WTC11 (cell line): ENCODE measurements around the gene MAB21L3. TPM values are rescaled to one million over a fixed set of nuclear protein-coding genes. Genes with fewer than 3 reads are reported as not detected.

Experiments used
- ATAC-seq: fragments of 200-7000 bp; cut with Tn5 transposase; 2 replicates; pipeline ENCODE4 v1.10.0; 2021; ENCODE audit warnings: mild to moderate bottlenecking, moderate library complexity
- CTCF ChIA-PET: fragments of 300-600 bp; sonication (Branson Sonifier 250); formaldehyde crosslinking; loops from one replicate; lab custom pipeline; 2021; ENCODE audit warnings: antibody characterized with exemption; lab: Charles Lee
- POLR2A ChIA-PET: fragments of 350-600 bp; sonication (Branson Sonifier 250); formaldehyde crosslinking; loops from one replicate; lab custom pipeline; 2021; ENCODE audit warnings: antibody characterized with exemption; lab: Charles Lee
- DNase-seq: peaks from one replicate; pipeline ENCODE4 v3.0.0; 2021; ENCODE audit warnings: low spot score
- H3K27ac Mint-ChIP-seq: 2 replicates; pipeline ENCODE4 v1.8.0; 2021; ENCODE audit warnings: mixed read lengths
- H3K27me3 Mint-ChIP-seq: 2 replicates; pipeline ENCODE4 v1.8.0; 2021; ENCODE audit warnings: low read depth, mild to moderate bottlenecking, moderate library complexity, mixed read lengths
- H3K36me3 Mint-ChIP-seq: 2 replicates; pipeline ENCODE4 v1.8.0; 2021; ENCODE audit warnings: mixed read lengths
- H3K4me1 Mint-ChIP-seq: 2 replicates; pipeline ENCODE4 v1.8.0; 2022; ENCODE audit warnings: mixed read lengths
- H3K4me3 Mint-ChIP-seq: 2 replicates; pipeline ENCODE4 v1.8.0; 2021; ENCODE audit warnings: mild to moderate bottlenecking, moderate library complexity, mixed read lengths
- H3K9me3 Mint-ChIP-seq: 2 replicates; pipeline ENCODE4 v1.8.0; 2021; ENCODE audit warnings: mixed read lengths
- CREM ChIP-seq: sonication (generic); formaldehyde crosslinking; IDR thresholded peaks from 2 replicates; pipeline ENCODE4 v1.8.1; 2022; ENCODE audit warnings: mild to moderate bottlenecking, missing genetic modification reagents, moderate library complexity
- E2F5 ChIP-seq: sonication (generic); formaldehyde crosslinking; IDR thresholded peaks from 2 replicates; pipeline ENCODE4 v1.8.1; 2022; ENCODE audit warnings: mild to moderate bottlenecking, moderate library complexity, missing genetic modification reagents
- ESRRA ChIP-seq: sonication (generic); formaldehyde crosslinking; IDR thresholded peaks from 2 replicates; pipeline ENCODE4 v1.8.1; 2022; ENCODE audit warnings: mild to moderate bottlenecking, missing genetic modification reagents, borderline replicate concordance
- FOXJ3 ChIP-seq: sonication (generic); formaldehyde crosslinking; IDR thresholded peaks from 2 replicates; pipeline ENCODE4 v1.9.0; 2021; ENCODE audit warnings: missing genetic modification reagents, mild to moderate bottlenecking, borderline replicate concordance
- FOXK1 ChIP-seq: sonication (generic); formaldehyde crosslinking; IDR thresholded peaks from 2 replicates; pipeline ENCODE4 v1.8.0; 2022; ENCODE audit warnings: mild to moderate bottlenecking, moderate library complexity, missing genetic modification reagents
- KAT7 ChIP-seq: sonication (generic); formaldehyde crosslinking; IDR thresholded peaks from 2 replicates; pipeline ENCODE4 v1.8.1; 2023; ENCODE audit warnings: missing genetic modification reagents, mild to moderate bottlenecking, borderline replicate concordance
- MYBL2 ChIP-seq: sonication (generic); formaldehyde crosslinking; IDR thresholded peaks from 2 replicates; pipeline ENCODE4 v1.8.1; 2023; ENCODE audit warnings: mild to moderate bottlenecking, moderate library complexity, missing genetic modification reagents
- NR1H2 ChIP-seq: sonication (generic); formaldehyde crosslinking; IDR thresholded peaks from 2 replicates; pipeline ENCODE4 v1.9.0; 2021; ENCODE audit warnings: mild to moderate bottlenecking, moderate library complexity, missing genetic modification reagents
- NR3C1 ChIP-seq: sonication (generic); formaldehyde crosslinking; conservative IDR thresholded peaks from 2 replicates; pipeline ENCODE4 v1.8.1; 2023; ENCODE audit warnings: low read depth, mild to moderate bottlenecking, missing genetic modification reagents
- OVOL2 ChIP-seq: fragments of 250-450 bp; sonication (Bioruptor Pico); IDR thresholded peaks from 2 replicates; pipeline ENCODE4 v1.9.0; 2021; ENCODE audit warnings: mild to moderate bottlenecking, borderline replicate concordance
- SOX15 ChIP-seq: fragments of 250-450 bp; sonication (Bioruptor Pico); IDR thresholded peaks from 2 replicates; pipeline ENCODE4 v1.9.0; 2021; ENCODE audit warnings: mild to moderate bottlenecking
- STAT6 ChIP-seq: sonication (generic); formaldehyde crosslinking; conservative IDR thresholded peaks from 2 replicates; pipeline ENCODE4 v1.8.1; 2023; ENCODE audit warnings: mild to moderate bottlenecking, low read depth, missing genetic modification reagents, moderate library complexity
- TP53 ChIP-seq: sonication (generic); formaldehyde crosslinking; IDR thresholded peaks from 2 replicates; pipeline ENCODE4 v1.8.1; 2023; ENCODE audit warnings: mild to moderate bottlenecking, missing genetic modification reagents
- ZNF532 ChIP-seq: fragments of 250-450 bp; sonication (Bioruptor Pico); IDR thresholded peaks from 2 replicates; pipeline ENCODE4 v1.9.0; 2021; ENCODE audit warnings: mild to moderate bottlenecking, borderline replicate concordance
- total RNA-seq: library from RNA; stranded (reverse); gene quantifications from 3 replicates; pipeline ENCODE4 v1.2.3, GENCODE V29; 2021
- TF ChIP-seq, protein P1 (sequence below): sonication (generic); formaldehyde crosslinking; IDR thresholded peaks from 2 replicates; pipeline ENCODE4 v1.8.0; 2022; ENCODE audit warnings: missing genetic modification reagents
- TF ChIP-seq, protein P2 (sequence below): sonication (generic); formaldehyde crosslinking; IDR thresholded peaks from 2 replicates; pipeline ENCODE4 v1.8.0; 2022; ENCODE audit warnings: mild to moderate bottlenecking, missing genetic modification reagents
- TF ChIP-seq, protein P3 (sequence below): fragments of 250-450 bp; sonication (Bioruptor Pico); IDR thresholded peaks from 2 replicates; pipeline ENCODE4 v1.9.0; 2021; ENCODE audit warnings: mild to moderate bottlenecking
- TF ChIP-seq, protein P4 (sequence below): sonication (generic); formaldehyde crosslinking; IDR thresholded peaks from 2 replicates; pipeline ENCODE4 v1.8.1; 2023; ENCODE audit warnings: mild to moderate bottlenecking, missing genetic modification reagents

The MAB21L3 gene
- total RNA-seq, 1 experiment from 2014 or later, result not detected

DNA sequence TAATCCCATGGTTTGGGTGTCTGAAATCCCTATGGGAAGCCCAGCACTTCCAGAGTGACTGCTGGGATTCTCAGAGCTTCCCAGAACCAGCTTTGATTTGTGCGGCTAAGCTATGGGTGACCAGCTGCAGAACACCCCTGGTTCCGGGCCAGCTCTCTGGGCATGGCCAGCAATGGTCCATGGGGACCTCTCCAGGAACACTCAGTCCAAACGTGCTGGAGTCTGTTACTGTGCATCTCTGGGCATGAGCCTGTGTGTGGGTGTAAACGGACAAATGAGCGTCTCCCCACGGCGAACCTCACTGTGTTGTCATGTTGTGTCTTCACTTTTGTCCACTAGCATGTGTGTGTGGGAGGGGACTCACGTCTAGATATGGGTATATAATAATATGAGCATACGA lies 54.4 kb downstream of the MAB21L3 start (continued):
- TF ChIP-seq TP53 (no peak), CREM (no peak), FOXJ3 (CRISPR knock-in tag) (no peak), E2F5 (CRISPR knock-in tag) (no peak), KAT7 (CRISPR knock-in tag) (no peak), NR3C1 (CRISPR knock-in tag) (no peak), ESRRA (CRISPR knock-in tag) (no peak), FOXK1 (CRISPR knock-in tag) (no peak)
- TF ChIP-seq, protein P1, sequence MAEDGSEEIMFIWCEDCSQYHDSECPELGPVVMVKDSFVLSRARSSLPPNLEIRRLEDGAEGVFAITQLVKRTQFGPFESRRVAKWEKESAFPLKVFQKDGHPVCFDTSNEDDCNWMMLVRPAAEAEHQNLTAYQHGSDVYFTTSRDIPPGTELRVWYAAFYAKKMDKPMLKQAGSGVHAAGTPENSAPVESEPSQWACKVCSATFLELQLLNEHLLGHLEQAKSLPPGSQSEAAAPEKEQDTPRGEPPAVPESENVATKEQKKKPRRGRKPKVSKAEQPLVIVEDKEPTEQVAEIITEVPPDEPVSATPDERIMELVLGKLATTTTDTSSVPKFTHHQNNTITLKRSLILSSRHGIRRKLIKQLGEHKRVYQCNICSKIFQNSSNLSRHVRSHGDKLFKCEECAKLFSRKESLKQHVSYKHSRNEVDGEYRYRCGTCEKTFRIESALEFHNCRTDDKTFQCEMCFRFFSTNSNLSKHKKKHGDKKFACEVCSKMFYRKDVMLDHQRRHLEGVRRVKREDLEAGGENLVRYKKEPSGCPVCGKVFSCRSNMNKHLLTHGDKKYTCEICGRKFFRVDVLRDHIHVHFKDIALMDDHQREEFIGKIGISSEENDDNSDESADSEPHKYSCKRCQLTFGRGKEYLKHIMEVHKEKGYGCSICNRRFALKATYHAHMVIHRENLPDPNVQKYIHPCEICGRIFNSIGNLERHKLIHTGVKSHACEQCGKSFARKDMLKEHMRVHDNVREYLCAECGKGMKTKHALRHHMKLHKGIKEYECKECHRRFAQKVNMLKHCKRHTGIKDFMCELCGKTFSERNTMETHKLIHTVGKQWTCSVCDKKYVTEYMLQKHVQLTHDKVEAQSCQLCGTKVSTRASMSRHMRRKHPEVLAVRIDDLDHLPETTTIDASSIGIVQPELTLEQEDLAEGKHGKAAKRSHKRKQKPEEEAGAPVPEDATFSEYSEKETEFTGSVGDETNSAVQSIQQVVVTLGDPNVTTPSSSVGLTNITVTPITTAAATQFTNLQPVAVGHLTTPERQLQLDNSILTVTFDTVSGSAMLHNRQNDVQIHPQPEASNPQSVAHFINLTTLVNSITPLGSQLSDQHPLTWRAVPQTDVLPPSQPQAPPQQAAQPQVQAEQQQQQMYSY (CRISPR knock-in tag), result no peak
- TF ChIP-seq, protein P2, sequence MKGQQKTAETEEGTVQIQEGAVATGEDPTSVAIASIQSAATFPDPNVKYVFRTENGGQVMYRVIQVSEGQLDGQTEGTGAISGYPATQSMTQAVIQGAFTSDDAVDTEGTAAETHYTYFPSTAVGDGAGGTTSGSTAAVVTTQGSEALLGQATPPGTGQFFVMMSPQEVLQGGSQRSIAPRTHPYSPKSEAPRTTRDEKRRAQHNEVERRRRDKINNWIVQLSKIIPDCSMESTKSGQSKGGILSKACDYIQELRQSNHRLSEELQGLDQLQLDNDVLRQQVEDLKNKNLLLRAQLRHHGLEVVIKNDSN (CRISPR knock-in tag), result no peak

DNA sequence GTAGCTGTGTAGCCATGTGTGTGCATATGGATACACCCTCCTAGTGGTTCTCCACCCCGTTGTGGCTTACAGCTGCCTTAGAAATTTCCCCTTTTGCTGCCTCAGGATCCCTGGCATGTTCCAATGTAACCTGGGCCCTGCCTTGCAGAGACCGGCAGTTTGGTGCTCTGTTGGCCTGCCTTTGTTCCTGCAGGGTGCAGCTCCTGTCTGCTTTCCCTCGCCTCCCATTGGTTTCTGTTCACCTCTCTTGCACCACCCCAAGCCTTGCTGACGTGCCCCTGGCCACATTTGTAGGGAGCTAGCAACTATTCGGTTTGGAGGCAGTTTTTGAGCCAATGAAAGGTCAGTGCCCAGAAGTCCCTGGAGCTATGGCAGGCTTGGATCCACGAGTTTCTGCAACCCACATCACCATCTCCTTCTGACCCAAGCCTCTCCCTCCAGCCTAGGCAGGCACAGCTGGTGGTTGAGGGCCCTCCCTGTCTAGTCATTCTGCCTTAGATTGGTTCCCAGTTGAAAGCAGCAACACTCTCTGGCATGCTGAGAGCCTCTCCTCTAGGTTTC lies 54.9 kb downstream of the MAB21L3 start:
- no peaks in the 10 kb centered on the region; the same call in 1 of the 2 replicates for H3K9me3 Mint-ChIP-seq
- no peak for DNase-seq
- peaks cover 24% of the 10 kb centered on the region for H3K4me1 Mint-ChIP-seq
- no peak overlapping the region for H3K27ac Mint-ChIP-seq
- no peak for ATAC-seq
- POLR2A ChIA-PET, result interaction anchor here (1.3 kb wide), 1 partner anchor 12 kb away, joined by 3 read pairs; no protein-coding TSS in a partner anchor
- H3K4me3 Mint-ChIP-seq, result no peak overlapping the region
- peaks cover 28% of the 10 kb centered on the region for H3K27me3 Mint-ChIP-seq
- CTCF ChIA-PET, result interaction anchor here (0.8 to 4.4 kb wide), 6 partner anchors 12 to 507 kb away, joined by 3 to 29 read pairs (median 4); no protein-coding TSS in a partner anchor
- H3K36me3 Mint-ChIP-seq, result no peaks in the 10 kb centered on the region
- TF ChIP-seq, protein P3, sequence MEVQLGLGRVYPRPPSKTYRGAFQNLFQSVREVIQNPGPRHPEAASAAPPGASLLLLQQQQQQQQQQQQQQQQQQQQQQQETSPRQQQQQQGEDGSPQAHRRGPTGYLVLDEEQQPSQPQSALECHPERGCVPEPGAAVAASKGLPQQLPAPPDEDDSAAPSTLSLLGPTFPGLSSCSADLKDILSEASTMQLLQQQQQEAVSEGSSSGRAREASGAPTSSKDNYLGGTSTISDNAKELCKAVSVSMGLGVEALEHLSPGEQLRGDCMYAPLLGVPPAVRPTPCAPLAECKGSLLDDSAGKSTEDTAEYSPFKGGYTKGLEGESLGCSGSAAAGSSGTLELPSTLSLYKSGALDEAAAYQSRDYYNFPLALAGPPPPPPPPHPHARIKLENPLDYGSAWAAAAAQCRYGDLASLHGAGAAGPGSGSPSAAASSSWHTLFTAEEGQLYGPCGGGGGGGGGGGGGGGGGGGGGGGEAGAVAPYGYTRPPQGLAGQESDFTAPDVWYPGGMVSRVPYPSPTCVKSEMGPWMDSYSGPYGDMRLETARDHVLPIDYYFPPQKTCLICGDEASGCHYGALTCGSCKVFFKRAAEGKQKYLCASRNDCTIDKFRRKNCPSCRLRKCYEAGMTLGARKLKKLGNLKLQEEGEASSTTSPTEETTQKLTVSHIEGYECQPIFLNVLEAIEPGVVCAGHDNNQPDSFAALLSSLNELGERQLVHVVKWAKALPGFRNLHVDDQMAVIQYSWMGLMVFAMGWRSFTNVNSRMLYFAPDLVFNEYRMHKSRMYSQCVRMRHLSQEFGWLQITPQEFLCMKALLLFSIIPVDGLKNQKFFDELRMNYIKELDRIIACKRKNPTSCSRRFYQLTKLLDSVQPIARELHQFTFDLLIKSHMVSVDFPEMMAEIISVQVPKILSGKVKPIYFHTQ (CRISPR knock-in tag), result no peak
- TF ChIP-seq STAT6 (CRISPR knock-in tag) (no peak), NR1H2 (CRISPR knock-in tag) (no peak), SOX15 (no peak), MYBL2 (CRISPR knock-in tag) (no peak), ZNF532 (CRISPR knock-in tag) (no peak), OVOL2 (no peak)
- TF ChIP-seq, protein P4, sequence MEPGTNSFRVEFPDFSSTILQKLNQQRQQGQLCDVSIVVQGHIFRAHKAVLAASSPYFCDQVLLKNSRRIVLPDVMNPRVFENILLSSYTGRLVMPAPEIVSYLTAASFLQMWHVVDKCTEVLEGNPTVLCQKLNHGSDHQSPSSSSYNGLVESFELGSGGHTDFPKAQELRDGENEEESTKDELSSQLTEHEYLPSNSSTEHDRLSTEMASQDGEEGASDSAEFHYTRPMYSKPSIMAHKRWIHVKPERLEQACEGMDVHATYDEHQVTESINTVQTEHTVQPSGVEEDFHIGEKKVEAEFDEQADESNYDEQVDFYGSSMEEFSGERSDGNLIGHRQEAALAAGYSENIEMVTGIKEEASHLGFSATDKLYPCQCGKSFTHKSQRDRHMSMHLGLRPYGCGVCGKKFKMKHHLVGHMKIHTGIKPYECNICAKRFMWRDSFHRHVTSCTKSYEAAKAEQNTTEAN (CRISPR knock-in tag), result no peak
